Suppressor macrophage treated with lipopolysaccharide for 1 hour (primary cell): ENCODE results near the gene ZDHHC14.
"Not testable (repeated sequence)": the region's sequence is repeated elsewhere in the genome, so short reads cannot be mapped to it uniquely, and the experiment has no call there.

Source experiments
- DNase-seq, 3 donors: peaks; one replicate each; pipeline ENCODE4 v3.0.0-alpha.2; 2020 to 2022

Gene ZDHHC14

DNA sequence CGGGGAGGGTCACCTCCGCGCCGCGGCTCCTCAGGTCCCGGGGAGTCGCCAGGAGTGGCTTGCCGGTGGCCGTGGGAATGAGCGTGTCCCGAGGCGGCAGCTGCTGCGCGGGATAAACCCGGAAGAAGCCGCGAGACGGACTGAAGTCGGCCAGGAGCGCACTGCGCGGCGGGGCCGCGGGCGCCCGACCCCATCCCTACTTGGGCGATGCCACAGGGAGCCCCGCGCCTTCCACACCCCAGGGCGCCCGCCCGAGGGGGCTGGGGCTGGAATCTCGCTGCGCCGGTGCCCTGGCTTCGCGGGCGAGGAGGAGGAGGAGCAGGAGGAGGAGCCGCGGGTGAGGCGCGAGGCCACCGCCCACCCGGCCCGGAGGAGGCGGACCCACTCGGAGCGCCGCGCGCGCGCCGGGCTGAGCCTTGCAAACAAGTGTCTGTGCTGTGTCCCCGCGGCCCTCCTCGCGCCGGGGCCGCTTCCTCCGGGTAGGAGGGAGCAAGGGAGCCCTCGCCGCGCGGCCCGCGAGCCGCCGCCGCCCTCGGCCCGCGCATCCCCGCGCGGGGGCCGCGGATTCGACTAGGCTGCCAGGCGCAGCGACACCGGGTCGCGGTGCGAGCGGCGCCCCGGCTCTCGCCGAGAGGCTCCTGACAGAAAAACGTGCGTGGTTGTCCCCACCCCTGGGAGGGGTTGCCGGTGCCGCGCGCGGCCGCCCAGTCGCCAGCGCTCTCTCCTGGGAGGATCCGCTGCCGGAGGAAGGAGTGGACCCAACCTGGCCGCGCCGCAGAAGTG, at the start of gene ZDHHC14:
TSS of gene ZDHHC14 (plus strand) at position 412 of the 783 bp plus-strand sequence.
- DNase-seq: peak; percentile 92 to 97 (median 95)

DNA sequence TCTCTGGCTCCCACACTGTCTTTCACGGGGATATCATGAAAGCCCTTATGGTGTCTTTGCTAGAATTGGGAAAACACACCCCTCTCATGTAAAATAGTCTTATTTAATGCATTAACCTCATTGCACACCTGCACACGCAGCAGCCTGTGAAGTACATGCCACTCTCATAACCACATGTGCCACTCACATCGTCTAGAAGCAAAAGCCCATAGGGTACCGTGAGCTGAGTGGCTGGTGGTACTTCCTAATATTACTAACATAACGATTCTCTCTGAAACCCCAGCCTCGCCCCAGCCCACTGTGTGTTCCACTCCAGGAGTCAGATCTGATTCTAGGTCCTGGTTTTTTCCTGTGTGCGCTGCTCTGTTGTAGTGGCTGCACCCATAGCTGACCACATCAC, 48.2 kb upstream of the ZDHHC14 start:
- no peak for DNase-seq

DNA sequence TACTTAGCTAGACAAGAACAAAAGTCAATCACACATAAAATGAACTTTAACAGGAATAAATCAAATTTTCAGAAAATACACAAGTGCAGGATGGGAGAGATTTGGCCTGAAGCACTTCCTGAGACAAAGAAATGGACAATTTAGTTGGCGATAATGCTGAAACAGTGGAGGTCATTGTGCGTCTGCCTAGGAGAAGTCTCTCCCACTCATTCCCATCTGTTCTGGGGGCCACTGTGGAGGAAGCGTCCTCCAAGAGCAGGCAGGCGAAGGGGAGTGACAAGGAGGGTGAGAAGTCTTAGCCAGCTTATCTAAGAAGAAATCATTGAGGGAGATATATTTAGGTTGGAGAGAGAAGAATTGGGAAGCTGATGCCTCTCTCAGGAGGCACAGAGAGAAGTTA, 47.5 kb upstream of the ZDHHC14 start:
- no peak for DNase-seq

DNA sequence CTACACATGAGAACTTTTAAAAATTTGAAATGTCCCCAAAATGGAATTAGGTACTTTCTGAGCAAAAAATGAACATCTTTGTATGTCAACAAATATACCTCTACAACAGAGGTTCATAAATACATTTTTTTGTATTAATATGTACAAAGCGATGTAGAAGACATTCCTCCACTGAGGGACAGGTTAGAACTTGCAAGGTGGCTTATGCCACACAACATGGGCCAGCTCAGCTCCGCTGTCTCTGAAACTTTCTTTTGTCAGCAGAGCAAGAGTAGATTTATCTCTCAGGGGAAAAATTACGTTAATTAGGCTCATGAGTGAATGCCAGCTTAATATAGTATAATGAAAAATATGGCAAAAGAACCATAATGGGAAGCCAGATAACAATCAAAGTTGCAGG, 47.0 kb upstream of the ZDHHC14 start:
- DNase-seq: no peak

DNA sequence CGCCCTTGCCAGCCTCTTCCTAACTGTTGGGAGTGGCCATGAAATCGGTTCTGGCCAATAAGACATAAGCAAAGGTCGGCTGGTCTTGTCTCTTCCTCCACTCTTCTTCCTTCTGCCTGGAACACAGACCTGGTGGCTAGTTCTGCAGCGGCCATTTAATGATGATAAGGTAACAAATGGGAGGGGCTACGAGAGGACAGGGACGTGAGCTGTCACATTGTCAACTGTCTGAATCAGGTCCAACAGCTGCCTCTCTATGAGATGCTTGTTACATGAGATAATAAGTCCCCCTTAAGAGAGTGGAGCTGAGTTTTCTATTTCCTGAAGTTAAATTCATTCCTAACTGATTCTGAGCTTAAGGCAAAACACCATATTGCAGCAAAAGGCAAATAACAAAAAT, 45.2 kb upstream of the ZDHHC14 start:
- DNase-seq: no peak

DNA sequence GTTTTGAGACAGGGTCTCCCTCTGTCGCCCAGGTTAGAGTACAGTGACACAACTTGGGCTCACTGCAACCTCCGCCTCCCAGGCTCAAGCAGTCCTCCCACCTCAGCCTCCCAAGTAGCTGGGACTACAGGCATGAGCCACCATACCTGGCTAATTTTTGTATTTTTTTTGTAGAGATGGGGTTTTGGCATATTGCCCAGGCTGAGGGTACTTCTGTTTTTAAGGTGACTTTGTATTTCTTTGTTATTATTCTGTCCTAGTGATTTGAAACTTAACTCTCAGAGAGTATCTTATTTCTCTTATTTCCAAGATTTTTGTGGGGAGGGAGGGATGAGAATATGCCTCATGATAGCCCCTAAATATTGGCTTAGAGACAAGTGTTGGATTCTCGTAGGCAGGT, 43.7 kb upstream of the ZDHHC14 start:
- DNase-seq: not testable (repeated sequence)

DNA sequence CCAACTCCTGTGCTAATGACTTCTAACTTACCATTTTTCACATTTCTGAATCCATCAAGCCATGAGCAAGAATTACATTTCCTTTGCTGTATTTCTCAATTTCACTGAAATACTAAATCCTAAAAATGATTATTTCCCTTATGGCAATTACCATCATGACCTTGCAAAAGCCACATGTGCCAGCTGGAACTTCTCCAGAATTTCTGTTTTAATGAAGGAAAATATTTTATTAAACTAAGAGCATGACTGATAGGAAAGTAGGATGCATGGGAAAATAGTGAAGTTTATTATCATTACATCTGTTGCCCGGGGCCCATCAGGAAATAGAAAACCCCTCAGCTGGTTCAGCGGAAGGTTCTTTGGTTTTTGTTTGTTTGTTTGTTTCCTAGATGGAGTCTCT, 43.2 kb upstream of the ZDHHC14 start:
- DNase-seq: no peak

DNA sequence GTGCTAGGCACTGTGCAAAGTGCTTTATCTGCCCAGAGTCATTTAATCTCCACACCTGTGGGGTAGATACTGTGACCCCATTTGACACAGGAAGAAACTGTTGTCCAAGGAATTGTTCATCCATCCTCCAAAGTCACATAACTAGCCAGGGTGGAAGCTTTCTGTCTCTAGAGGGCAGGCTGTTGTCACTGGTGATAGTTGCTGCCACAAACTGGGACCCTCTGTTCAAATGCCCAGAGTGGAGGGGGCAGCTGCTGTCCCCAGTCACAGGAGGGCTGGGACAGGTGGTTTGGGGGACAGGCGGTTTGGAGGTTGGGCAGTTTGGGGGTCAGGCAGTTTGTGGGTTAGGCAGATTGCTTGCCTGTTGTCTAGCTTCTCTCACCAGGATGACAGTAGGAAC, 41.6 kb upstream of the ZDHHC14 start:
- DNase-seq: no peak

DNA sequence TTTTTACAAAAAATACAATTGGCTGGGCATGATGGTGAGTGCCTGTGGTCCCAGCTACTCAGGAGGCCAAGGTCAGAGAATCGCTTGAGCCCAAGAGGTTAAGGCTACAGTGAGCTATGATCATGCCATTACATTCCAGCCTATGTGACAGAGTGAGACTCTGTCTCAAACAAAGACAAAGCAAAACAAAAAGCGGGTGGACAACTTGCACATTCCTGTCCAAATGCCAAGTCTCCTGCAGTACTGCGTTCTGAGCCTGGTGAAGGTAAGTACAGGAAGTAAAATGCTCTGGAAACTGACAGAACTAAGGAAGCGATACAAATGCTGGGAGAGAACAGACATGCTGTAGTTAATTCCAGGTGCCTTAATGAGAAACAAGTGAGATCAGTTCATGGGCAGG, 37.3 kb upstream of the ZDHHC14 start:
- no peak for DNase-seq

DNA sequence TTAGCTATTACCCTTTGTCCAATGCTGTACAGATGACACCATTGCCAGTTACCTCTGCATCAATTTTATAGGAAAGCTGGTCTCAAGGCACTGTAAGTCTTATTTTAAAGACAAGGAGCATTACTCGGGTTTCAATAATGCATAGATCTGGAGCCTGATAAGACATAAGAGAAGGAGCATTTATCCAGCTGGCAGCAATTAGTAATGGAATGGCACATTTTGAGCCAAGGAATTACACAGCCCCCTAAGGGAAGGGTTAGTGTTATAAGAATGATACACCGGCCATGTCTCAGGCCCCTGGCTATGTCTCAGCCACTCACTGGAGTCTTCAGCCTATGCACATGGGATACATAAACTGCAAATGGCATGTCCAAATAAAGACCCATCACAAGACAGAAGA, 34.6 kb upstream of the ZDHHC14 start:
- DNase-seq: no peak

DNA sequence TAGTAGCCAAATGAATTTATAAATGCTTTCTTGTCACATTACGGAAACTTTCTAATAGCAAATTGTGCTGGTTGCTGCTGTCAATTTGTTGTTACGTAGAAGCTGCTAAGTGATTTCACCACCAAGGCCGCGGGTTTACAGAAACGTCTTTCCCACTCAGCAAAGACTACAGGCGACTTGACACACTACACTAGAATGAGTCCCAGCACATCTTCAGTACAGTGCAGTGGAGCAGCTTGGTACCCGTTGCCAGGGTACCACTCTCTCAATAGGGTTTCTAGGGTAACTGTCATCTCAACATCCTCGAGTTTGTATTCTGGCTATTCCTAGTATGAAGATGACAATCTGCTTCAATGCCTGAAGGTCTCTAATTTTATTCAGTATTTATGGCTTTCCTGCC, 22.7 kb upstream of the ZDHHC14 start:
- no peak for DNase-seq

DNA sequence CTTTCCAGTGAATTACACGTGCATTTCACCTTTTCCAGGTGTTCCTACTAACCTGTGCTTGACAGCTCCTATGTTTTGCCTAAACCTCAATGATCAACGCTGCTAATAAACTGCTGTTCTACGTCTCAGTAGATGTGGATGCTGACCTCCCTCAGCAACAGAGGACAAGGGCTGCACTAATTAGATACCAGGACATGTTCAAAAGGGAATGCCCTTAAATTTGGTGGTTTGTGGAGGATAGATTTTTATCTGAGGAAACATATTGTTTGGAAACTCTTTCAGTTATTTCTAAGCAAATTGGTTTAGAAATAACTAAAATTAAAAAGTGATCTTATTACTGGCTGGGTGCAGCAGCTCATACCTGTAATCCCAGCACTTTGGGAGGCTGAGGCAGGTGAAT, 19.1 kb upstream of the ZDHHC14 start:
- no peak for DNase-seq

DNA sequence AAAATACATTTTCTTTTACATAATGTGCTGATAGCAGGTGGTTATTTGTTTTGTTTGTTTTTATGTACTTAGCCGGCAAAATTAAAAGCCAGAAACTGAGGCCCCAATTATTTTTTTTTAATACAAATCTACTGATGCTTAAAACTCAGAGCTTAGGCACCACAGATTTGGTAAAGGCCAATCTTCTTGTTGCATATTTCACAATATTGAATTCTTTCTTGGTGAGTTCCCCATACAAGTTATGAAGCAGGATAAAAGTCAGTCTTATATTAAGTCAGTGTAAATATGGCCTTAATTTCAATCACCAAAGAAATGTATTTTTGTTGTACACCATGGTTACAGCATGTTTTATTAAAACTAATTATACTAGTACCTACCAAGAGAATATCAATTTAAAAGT, 16.3 kb upstream of the ZDHHC14 start:
- DNase-seq: no peak

DNA sequence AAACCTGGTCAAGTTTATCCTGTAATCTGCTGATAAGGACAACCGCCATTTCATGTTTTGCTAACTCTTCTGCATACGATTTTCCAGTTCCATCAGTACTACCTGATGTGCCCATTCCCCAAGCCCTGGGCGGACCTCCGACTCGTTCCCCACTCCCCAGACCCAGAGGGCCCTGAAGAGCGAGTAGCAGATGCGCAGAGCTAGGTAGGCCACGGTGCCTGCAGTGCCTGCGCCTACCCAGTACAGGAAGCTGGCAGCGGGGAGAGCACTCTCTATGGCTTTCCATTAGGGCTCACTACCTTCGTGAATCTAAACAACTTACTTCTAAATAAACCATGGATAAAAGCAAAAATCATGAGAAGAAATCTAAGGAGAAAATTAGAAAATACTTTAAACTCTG, 14.3 kb upstream of the ZDHHC14 start:
- no peak for DNase-seq

DNA sequence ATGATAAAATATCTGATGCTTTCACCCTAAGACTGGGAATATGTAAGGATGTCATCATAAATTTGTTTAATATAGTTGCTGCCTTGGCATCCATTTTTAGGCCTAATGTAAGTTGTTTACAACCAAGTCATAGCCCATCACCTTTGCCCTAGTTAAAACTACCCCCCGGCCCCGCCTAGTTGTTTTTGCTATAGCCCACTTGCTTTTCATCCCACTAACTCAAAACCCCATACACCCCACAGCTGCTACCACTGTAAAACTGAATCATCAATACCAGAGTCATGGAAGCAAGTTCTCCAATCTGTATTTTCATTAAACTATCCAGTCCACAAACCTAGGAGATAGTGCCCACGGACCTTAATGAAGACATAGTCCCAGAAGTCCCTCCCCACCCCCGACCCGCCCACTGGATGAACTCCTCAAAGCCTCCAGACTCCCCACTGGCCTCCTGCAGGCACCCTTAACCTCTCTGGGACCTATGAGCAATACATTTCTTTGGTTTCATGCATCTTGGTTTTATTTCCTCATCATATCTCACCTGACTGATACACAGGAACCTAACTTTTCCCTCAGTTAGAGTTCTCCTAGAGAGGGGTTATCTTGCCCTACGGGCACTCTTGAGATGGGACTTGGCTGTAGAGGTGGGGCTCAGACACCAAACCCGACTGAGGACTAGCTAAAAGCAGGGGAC, 12.5 kb upstream of the ZDHHC14 start:
- DNase-seq: no peak

DNA sequence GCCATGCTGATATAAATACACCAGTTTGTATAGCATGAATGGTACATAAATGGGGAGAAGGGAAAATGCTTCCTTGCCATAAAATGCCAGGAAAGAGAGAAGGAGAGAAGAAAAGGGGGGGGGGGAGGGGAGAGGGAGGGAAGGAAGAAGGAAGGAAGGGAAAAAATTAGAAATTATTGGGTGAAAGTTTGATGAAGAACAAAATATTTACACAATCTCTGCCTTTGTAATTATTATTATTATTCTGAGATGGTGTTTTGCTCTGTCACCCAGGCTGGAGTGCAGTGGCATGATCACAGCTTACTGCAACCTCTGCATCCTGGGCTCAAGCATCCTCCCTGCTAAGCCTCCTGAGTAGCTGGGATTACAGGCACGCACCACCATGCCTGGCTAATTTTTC, 10.2 kb upstream of the ZDHHC14 start:
- no peak for DNase-seq

DNA sequence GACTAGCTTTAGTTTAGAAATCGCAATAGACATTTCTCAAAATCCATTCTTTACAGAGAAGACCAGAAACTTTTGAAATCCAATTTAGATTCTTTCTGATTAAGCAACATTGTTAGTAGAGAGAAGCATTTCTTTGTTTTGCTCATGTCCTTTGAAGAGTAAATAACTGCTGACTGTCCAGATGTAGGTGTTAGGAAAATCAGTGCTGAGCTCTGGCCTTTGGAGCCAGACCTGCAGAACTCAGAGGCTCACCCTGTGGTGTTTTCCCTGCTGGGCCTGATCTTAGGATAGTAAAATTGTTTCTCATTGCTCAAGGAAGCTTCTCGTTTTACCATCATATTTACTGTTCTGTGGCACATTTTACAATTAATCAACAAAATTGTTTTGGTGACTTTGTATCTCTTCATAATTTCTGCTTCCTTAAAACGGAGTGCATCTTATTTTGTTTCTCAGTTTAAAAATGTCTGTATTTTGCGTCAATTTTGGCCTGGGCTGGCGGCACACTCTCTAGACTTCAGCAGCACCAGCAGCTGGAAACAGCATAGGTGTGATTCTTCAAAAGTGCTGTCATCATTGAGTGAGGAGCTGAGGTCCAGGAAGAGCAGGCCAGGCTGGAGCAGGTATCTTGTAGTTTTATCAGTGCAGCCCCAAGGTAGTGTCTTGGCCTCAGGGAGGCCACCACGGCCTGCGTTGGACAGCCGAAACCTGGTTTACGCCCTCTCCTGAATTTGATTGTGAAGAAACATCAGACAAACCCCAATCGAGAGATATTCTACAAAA, 8.3 kb upstream of the ZDHHC14 start:
- DNase-seq: no peak

DNA sequence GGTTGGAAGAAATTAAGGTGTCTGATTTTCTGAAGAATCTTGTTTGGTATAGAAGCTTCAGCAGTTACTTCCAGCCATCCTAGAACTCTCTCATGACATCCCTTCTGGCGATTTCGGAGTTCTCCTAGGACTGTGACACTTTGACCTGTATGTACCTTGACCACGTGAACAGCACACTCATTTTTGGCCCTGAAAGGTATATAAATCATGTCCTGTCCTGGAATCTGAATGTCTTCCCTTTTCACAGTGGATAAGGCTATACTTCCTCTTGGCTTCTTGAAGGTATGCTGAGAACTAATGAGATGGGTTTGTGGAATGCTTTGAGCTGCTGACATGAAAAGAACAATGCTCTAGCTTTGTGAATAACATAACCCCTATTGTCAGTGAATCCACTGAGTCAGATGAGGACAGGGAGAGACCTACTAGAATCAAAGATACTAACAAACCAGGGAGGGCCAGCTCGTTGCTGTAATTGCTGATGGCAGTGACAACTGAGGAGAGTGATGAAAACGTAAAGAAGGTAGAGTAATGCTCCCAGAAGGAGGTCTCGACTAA, 6.0 kb upstream of the ZDHHC14 start:
- DNase-seq: no peak

DNA sequence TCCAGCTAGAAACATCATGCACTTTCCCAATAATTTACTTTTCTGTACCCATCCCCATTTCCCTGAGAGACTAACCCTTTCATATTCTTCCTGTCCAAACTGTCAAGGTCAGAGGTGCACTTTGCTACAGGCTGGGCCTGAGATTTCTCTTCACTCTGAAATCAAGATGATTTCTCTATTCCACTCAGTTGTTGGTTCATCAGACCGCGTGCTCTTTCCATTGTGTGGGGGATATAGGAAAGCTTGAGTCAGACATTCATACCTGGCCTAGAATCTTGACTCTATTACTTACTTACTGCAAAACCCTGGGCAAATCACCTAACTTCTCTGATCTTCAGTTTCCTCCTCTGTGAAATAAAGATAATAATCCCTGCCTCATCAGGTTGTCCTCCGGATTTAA, 4.7 kb upstream of the ZDHHC14 start:
- DNase-seq: no peak

DNA sequence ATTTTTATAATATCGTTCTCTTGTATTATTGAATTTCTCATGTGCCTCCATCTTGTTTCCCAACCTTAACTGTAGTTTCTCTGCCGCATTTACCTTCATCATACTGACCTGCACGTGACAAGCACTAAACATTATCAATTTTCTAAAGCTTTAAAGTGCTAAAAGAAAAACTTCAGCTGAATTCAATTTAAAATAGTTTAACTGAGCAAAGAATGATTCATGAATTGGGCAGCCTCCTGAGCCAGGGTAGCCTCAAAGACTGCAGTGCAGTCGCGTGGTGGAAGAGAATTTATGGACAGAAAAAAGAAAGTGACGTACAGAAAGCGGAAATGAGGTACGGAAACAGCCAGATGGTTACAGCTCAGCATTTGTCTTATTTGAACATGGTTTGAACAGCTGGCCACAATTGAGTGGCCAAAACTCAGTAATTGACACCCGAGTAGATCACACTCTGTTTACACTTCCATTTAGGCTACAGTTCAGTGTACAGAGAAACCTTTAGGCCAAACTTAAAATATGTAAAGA, 4.2 kb upstream of the ZDHHC14 start:
- peak; percentile 57 to 81 (median 78) for DNase-seq

DNA sequence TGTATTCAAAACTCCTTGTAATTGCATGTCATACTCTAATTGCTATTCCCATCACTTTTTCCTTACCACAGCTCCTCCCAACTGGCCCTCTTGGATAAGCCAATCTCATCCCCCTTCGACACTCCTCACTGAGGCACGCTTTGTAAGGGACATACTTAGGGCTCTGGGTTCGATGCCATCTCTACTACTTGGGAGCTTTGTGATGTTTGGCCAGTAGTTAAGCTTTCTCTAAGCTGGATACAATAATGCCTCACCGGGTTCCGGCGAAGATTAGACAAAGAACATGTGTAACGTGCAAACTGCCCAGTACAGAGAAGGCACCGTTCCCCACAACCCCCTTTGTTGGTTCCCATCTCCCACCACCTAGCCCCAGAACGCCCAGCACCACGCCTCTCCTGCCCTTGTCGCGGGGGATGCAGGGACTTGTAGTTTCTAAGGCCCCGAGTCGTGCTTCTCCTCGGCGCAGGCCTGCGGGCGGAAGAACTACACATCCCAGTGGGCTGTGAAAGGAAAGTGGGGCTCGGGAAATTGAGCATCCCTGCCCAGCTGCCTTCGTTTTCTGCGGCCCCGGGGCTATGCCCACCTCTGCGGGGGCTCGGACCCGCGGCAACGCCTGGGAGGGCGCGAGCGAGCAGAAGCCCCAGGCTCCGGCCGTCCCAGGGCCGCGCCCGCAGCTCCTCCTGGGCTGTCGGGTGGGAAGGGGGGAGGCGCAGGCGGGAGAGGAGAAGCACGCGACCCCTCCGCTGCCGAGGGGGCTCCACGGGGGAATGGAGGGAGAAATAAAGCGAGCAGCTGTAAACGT, 1.1 kb upstream of the ZDHHC14 start:
- DNase-seq: peak; percentile 94 to 96 (median 95)

DNA sequence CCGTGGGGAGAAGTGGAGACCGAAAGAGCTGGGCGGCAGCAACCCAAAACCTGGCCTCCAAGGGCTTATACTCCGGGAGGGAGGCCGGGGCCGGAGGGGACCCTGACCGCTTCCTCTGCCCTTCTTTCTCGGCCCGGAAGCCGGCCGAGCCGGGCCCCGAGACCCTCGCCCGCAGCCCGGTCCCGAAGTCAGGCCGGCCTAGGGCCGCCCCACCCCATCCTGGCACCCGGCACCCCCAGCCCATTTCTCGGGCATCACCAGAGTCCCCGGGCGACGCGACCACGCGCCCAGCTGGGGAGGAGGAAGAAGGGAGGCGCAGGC, 572 bp upstream of the ZDHHC14 start:
- peak in 1 of 3 donors; percentile 34 for DNase-seq
